GM23338 (cell line): Measurements from ENCODE around the gene OXCT1. TPM values are rescaled to one million over a fixed set of nuclear protein-coding genes. Genes with fewer than 3 reads are reported as not detected.

ENCODE experiments used
- ATAC-seq: fragments of 200-7000 bp; cut with Tn5 transposase; 3 replicates; pipeline ENCODE4 v1.9.1; 2020
- DNase-seq: peaks from one replicate; pipeline ENCODE4 v3.0.0-alpha.2; 2015; ENCODE audit warnings: low spot score
- H2AFZ ChIP-seq: fragments of 200-600 bp; sonication (generic); 2 replicates; pipeline ENCODE4 v1.8.0; 2016; ENCODE audit warnings: antibody characterized with exemption, mild to moderate bottlenecking, moderate library complexity
- H3F3A ChIP-seq: fragments of 200-600 bp; sonication (generic); replicated peaks from 2 replicates; pipeline ENCODE4 v1.8.0; 2017; ENCODE audit warnings: antibody characterized with exemption, mixed run types, low read depth
- H3K27ac ChIP-seq: fragments of 200-600 bp; sonication (generic); 2 replicates; pipeline ENCODE4 v1.6.1; 2016; ENCODE audit warnings: low read depth
- H3K27me3 ChIP-seq: fragments of 200-600 bp; sonication (generic); 2 replicates; pipeline ENCODE4 v1.8.0; 2016; ENCODE audit warnings: mild to moderate bottlenecking, mixed run types, moderate library complexity; ENCODE audit not compliant: insufficient read depth
- H3K36me3 ChIP-seq: fragments of 200-600 bp; sonication (generic); 2 replicates; pipeline ENCODE4 v1.8.0; 2016; ENCODE audit warnings: mild to moderate bottlenecking; ENCODE audit not compliant: insufficient read depth
- H3K4me1 ChIP-seq: fragments of 200-600 bp; sonication (generic); 2 replicates; pipeline ENCODE4 v1.8.0; 2016; ENCODE audit warnings: mild to moderate bottlenecking, moderate library complexity; ENCODE audit not compliant: insufficient read depth
- H3K4me2 ChIP-seq: fragments of 200-600 bp; sonication (generic); 2 replicates; pipeline ENCODE4 v1.7.1; 2017; ENCODE audit warnings: mixed run types
- H3K4me3 ChIP-seq: fragments of 200-600 bp; sonication (generic); 2 replicates; pipeline ENCODE4 v1.6.1; 2016; ENCODE audit warnings: mixed run types
- H3K79me2 ChIP-seq: fragments of 200-600 bp; sonication (generic); replicated peaks from 2 replicates; pipeline ENCODE4 v1.8.0; 2017; ENCODE audit warnings: mild to moderate bottlenecking; ENCODE audit not compliant: insufficient read depth
- H3K9me2 ChIP-seq: fragments of 200-600 bp; sonication (generic); 2 replicates; pipeline ENCODE4 v1.8.0; 2017; ENCODE audit not compliant: insufficient read depth
- H4K20me1 ChIP-seq: fragments of 200-600 bp; sonication (generic); replicated peaks from 2 replicates; pipeline ENCODE4 v1.8.0; 2017; ENCODE audit warnings: mild to moderate bottlenecking; ENCODE audit not compliant: insufficient read depth
- H3K27ac Mint-ChIP-seq: 2 replicates; pipeline ENCODE4 v1.8.0; 2020; ENCODE audit warnings: inconsistent platforms, mild to moderate bottlenecking, moderate library complexity, mixed read lengths
- H3K27me3 Mint-ChIP-seq: 3 replicates; pipeline ENCODE4 v1.8.0; 2022; ENCODE audit warnings: low read depth, mild to moderate bottlenecking, moderate library complexity, mixed read lengths, inconsistent platforms; ENCODE audit not compliant: insufficient read depth, poor library complexity
- H3K36me3 Mint-ChIP-seq: 3 replicates; pipeline ENCODE4 v1.8.0; 2021; ENCODE audit warnings: low read depth, mild to moderate bottlenecking, inconsistent platforms, moderate library complexity, mixed read lengths
- H3K4me1 Mint-ChIP-seq: 3 replicates; pipeline ENCODE4 v1.8.0; 2020; ENCODE audit warnings: mild to moderate bottlenecking, inconsistent platforms, mixed read lengths
- H3K4me3 Mint-ChIP-seq: 3 replicates; pipeline ENCODE4 v1.8.0; 2021; ENCODE audit warnings: moderate library complexity, mild to moderate bottlenecking, inconsistent platforms, mixed read lengths
- H3K9me3 Mint-ChIP-seq: 3 replicates; pipeline ENCODE4 v1.8.0; 2020; ENCODE audit warnings: moderate library complexity, mild to moderate bottlenecking, inconsistent platforms, mixed read lengths
- CREB1 ChIP-seq: fragments of 250-450 bp; sonication (Bioruptor Pico); IDR thresholded peaks from 2 replicates; pipeline ENCODE4 v1.5.0; 2020; ENCODE audit warnings: low read depth, mild to moderate bottlenecking, moderate library complexity
- EZH2 ChIP-seq: fragments of 200-600 bp; sonication (generic); IDR thresholded peaks from one replicate; pipeline ENCODE4 v1.8.0; 2017; ENCODE audit warnings: antibody characterized with exemption, mild to moderate bottlenecking, low read depth; ENCODE audit not compliant: unreplicated experiment
- EZH2phosphoT487 ChIP-seq: fragments of 200-600 bp; sonication (generic); IDR thresholded peaks from one replicate; pipeline ENCODE4 v1.8.1; 2018; ENCODE audit warnings: antibody characterized with exemption; ENCODE audit not compliant: unreplicated experiment
- JUNB ChIP-seq: IDR thresholded peaks from one replicate; pipeline ENCODE4 v1.6.1; 2016; ENCODE audit warnings: antibody characterized with exemption; ENCODE audit not compliant: unreplicated experiment
- NANOG ChIP-seq: IDR thresholded peaks from 2 replicates; pipeline ENCODE4 v1.6.1; 2016; ENCODE audit warnings: antibody characterized with exemption, borderline replicate concordance
- POLR2AphosphoS5 ChIP-seq: IDR thresholded peaks from 2 replicates; pipeline ENCODE4 v1.6.1; 2016; ENCODE audit warnings: antibody characterized with exemption, low read depth
- STAT1 ChIP-seq: IDR thresholded peaks from one replicate; pipeline ENCODE4 v1.6.1; 2016; ENCODE audit warnings: antibody characterized with exemption; ENCODE audit not compliant: unreplicated experiment
- ZNF114 ChIP-seq: fragments of 250-450 bp; sonication (Bioruptor Pico); IDR thresholded peaks from 2 replicates; pipeline ENCODE4 v1.5.0; 2020; ENCODE audit warnings: mild to moderate bottlenecking, moderate library complexity
- ZNF331 ChIP-seq: fragments of 250-450 bp; sonication (Bioruptor Pico); IDR thresholded peaks from 2 replicates; pipeline ENCODE4 v1.5.0; 2020; ENCODE audit warnings: low read depth, mild to moderate bottlenecking, moderate library complexity
- polyA plus RNA-seq: library from polyadenylated mRNA; unstranded; fragments of >200 nt; fragmentation: Nextera tagmentation; extraction: Ambion mirVana; gene quantifications from 2 replicates; pipeline ENCODE4 v1.2.1, GENCODE V29; 2016
- total RNA-seq: library from RNA; depleted of rRNA; stranded (reverse); fragments of >200 nt; shearing (Covaris generic); gene quantifications from 2 replicates; pipeline ENCODE4 v1.2.3, GENCODE V29; 2014
- TF ChIP-seq, protein P1 (sequence below): IDR thresholded peaks from one replicate; pipeline ENCODE4 v1.6.1; 2018; ENCODE audit warnings: antibody characterized with exemption; ENCODE audit not compliant: unreplicated experiment
- TF ChIP-seq, protein P2 (sequence below): IDR thresholded peaks from 2 replicates; pipeline ENCODE4 v1.6.1; 2016; ENCODE audit warnings: antibody characterized with exemption
- TF ChIP-seq, protein P3 (sequence below), 2 experiments: fragments of 200-600 bp in 1 of 2; sonication (generic) in 1 of 2; conservative IDR thresholded peaks; 2 replicates each; pipeline versions ENCODE4 v1.5.1 to v1.6.1; 2016 to 2017; ENCODE audit warnings: antibody characterized with exemption in 2 of 2, low read depth in 2 of 2, mild to moderate bottlenecking in 2 of 2, moderate library complexity in 1 of 2
- TF ChIP-seq, protein P4 (sequence below): fragments of 250-450 bp; sonication (Bioruptor Pico); IDR thresholded peaks from 2 replicates; pipeline ENCODE4 v1.5.0; 2020; ENCODE audit warnings: mild to moderate bottlenecking, moderate library complexity

OXCT1 gene
- total and polyA plus RNA-seq, 2 experiments from 2014 or later, result 11.6 to 37.0 TPM

DNA sequence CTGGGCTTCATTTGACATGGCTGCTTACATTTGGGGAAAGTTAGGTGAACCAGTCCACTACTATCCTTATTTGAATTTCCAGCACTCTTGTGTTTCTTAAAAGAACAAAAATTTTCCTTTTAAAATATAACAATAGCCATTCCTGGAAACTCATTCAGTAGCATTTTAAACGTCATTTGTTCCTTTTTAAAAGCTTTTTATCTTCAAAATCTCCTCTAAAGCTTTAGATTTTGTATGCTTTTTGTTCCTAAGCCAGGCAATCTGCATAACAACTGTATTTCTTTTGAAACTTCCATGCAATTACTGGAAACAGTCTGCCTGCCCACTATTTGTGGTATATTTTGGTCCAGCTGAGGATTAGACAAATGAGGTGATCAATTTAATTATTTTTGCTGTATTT, 187.6 kb downstream of the OXCT1 start:
- Histone ChIP-seq H3K4me3 (no peak overlapping the region), H3K79me2 (no peaks in the 10 kb centered on the region), H3K4me1 (peaks cover 6% of the 10 kb centered on the region), H2AFZ (no peak overlapping the region), H3K4me2 (no peak overlapping the region), H3K9me2 (no peaks in the 10 kb centered on the region; the same call in 1 of the 2 replicates), H3K27ac (no peak overlapping the region), H3K36me3 (no peaks in the 10 kb centered on the region), H3F3A (no peaks in the 10 kb centered on the region), H3K27me3 (no peaks in the 10 kb centered on the region), H4K20me1 (no peaks in the 10 kb centered on the region)
- H3K36me3 Mint-ChIP-seq, result no peaks in the 10 kb centered on the region
- no peak overlapping the region for H3K4me3 Mint-ChIP-seq
- H3K9me3 Mint-ChIP-seq, result peaks cover 10% of the 10 kb centered on the region; the same call in 2 of the 3 replicates
- H3K4me1 Mint-ChIP-seq, result peaks cover 3% of the 10 kb centered on the region; the same call in 1 of the 3 replicates
- no peak for TF ChIP-seq JUNB
- TF ChIP-seq EZH2phosphoT487, result no peak
- TF ChIP-seq STAT1, result no peak
- TF ChIP-seq POLR2AphosphoS5, result no peak
- no peak for TF ChIP-seq CREB1 (CRISPR knock-in tag)
- TF ChIP-seq, protein P1, sequence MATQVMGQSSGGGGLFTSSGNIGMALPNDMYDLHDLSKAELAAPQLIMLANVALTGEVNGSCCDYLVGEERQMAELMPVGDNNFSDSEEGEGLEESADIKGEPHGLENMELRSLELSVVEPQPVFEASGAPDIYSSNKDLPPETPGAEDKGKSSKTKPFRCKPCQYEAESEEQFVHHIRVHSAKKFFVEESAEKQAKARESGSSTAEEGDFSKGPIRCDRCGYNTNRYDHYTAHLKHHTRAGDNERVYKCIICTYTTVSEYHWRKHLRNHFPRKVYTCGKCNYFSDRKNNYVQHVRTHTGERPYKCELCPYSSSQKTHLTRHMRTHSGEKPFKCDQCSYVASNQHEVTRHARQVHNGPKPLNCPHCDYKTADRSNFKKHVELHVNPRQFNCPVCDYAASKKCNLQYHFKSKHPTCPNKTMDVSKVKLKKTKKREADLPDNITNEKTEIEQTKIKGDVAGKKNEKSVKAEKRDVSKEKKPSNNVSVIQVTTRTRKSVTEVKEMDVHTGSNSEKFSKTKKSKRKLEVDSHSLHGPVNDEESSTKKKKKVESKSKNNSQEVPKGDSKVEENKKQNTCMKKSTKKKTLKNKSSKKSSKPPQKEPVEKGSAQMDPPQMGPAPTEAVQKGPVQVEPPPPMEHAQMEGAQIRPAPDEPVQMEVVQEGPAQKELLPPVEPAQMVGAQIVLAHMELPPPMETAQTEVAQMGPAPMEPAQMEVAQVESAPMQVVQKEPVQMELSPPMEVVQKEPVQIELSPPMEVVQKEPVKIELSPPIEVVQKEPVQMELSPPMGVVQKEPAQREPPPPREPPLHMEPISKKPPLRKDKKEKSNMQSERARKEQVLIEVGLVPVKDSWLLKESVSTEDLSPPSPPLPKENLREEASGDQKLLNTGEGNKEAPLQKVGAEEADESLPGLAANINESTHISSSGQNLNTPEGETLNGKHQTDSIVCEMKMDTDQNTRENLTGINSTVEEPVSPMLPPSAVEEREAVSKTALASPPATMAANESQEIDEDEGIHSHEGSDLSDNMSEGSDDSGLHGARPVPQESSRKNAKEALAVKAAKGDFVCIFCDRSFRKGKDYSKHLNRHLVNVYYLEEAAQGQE, result no peak
- no peak for TF ChIP-seq NANOG
- TF ChIP-seq, protein P2, sequence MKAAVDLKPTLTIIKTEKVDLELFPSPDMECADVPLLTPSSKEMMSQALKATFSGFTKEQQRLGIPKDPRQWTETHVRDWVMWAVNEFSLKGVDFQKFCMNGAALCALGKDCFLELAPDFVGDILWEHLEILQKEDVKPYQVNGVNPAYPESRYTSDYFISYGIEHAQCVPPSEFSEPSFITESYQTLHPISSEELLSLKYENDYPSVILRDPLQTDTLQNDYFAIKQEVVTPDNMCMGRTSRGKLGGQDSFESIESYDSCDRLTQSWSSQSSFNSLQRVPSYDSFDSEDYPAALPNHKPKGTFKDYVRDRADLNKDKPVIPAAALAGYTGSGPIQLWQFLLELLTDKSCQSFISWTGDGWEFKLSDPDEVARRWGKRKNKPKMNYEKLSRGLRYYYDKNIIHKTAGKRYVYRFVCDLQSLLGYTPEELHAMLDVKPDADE, result no peak
- TF ChIP-seq, protein P3, sequence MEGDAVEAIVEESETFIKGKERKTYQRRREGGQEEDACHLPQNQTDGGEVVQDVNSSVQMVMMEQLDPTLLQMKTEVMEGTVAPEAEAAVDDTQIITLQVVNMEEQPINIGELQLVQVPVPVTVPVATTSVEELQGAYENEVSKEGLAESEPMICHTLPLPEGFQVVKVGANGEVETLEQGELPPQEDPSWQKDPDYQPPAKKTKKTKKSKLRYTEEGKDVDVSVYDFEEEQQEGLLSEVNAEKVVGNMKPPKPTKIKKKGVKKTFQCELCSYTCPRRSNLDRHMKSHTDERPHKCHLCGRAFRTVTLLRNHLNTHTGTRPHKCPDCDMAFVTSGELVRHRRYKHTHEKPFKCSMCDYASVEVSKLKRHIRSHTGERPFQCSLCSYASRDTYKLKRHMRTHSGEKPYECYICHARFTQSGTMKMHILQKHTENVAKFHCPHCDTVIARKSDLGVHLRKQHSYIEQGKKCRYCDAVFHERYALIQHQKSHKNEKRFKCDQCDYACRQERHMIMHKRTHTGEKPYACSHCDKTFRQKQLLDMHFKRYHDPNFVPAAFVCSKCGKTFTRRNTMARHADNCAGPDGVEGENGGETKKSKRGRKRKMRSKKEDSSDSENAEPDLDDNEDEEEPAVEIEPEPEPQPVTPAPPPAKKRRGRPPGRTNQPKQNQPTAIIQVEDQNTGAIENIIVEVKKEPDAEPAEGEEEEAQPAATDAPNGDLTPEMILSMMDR (conservative IDR thresholded peaks at IDR 0.05; ENCODE audit: low read depth in 2 of 2), result no peak
- TF ChIP-seq, protein P4, sequence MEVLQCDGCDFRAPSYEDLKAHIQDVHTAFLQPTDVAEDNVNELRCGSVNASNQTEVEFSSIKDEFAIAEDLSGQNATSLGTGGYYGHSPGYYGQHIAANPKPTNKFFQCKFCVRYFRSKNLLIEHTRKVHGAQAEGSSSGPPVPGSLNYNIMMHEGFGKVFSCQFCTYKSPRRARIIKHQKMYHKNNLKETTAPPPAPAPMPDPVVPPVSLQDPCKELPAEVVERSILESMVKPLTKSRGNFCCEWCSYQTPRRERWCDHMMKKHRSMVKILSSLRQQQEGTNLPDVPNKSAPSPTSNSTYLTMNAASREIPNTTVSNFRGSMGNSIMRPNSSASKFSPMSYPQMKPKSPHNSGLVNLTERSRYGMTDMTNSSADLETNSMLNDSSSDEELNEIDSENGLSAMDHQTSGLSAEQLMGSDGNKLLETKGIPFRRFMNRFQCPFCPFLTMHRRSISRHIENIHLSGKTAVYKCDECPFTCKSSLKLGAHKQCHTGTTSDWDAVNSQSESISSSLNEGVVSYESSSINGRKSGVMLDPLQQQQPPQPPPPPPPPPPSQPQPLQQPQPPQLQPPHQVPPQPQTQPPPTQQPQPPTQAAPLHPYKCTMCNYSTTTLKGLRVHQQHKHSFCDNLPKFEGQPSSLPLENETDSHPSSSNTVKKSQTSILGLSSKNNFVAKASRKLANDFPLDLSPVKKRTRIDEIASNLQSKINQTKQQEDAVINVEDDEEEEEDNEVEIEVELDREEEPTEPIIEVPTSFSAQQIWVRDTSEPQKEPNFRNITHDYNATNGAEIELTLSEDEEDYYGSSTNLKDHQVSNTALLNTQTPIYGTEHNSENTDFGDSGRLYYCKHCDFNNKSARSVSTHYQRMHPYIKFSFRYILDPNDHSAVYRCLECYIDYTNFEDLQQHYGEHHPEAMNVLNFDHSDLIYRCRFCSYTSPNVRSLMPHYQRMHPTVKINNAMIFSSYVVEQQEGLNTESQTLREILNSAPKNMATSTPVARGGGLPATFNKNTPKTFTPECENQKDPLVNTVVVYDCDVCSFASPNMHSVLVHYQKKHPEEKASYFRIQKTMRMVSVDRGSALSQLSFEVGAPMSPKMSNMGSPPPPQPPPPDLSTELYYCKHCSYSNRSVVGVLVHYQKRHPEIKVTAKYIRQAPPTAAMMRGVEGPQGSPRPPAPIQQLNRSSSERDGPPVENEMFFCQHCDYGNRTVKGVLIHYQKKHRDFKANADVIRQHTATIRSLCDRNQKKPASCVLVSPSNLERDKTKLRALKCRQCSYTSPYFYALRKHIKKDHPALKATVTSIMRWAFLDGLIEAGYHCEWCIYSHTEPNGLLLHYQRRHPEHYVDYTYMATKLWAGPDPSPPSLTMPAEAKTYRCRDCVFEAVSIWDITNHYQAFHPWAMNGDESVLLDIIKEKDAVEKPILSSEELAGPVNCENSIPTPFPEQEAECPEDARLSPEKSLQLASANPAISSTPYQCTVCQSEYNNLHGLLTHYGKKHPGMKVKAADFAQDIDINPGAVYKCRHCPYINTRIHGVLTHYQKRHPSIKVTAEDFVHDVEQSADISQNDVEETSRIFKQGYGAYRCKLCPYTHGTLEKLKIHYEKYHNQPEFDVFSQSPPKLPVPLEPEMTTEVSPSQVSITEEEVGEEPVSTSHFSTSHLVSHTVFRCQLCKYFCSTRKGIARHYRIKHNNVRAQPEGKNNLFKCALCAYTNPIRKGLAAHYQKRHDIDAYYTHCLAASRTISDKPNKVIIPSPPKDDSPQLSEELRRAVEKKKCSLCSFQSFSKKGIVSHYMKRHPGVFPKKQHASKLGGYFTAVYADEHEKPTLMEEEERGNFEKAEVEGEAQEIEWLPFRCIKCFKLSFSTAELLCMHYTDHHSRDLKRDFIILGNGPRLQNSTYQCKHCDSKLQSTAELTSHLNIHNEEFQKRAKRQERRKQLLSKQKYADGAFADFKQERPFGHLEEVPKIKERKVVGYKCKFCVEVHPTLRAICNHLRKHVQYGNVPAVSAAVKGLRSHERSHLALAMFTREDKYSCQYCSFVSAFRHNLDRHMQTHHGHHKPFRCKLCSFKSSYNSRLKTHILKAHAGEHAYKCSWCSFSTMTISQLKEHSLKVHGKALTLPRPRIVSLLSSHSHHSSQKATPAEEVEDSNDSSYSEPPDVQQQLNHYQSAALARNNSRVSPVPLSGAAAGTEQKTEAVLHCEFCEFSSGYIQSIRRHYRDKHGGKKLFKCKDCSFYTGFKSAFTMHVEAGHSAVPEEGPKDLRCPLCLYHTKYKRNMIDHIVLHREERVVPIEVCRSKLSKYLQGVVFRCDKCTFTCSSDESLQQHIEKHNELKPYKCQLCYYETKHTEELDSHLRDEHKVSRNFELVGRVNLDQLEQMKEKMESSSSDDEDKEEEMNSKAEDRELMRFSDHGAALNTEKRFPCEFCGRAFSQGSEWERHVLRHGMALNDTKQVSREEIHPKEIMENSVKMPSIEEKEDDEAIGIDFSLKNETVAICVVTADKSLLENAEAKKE, result no peak
- no peak for TF ChIP-seq ZNF331
- no peak for TF ChIP-seq ZNF114 (CRISPR knock-in tag)
- no peak for TF ChIP-seq EZH2
- no peak for DNase-seq
- no peaks in the 10 kb centered on the region for H3K27me3 Mint-ChIP-seq
- ATAC-seq, result no peak
- H3K27ac Mint-ChIP-seq, result no peak overlapping the region
